ENCODE measurements around the gene SHLD1.

DNA sequence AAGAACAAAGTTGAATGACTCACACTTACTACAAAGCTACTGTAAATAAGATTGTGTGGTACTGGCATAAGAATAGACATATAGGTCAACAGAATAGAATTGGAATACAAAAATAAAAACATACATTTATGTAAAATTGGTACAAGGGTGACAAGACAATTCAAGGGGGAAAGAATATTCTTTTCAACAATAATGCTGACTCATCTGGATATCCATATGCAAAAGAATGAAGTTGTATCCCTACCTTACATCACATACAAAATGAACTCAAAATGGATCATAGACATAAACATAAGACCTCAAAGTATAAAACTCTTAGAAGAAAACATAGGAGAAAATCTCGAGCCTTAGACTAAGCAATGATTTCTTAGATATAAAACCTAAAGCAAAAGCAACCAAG, 149.2 kb downstream of the SHLD1 start:
- TF ChIP-seq GATA2 (IDR thresholded peaks at IDR 0.05; ENCODE audit: low read depth, low read length) = no peak
- TF ChIP-seq GATA3 (IDR thresholded peaks at IDR 0.05; ENCODE audit: low read depth, low read length) = no peak
